Neural cell (in vitro differentiated cells): ENCODE data around the gene NOL4L. TPM values are rescaled to one million over a fixed set of nuclear protein-coding genes. Genes with fewer than 3 reads are reported as not detected.

Experiments used
- H2AFZ ChIP-seq: fragments of 200-600, 300-800 bp; sonication (generic), shearing (Covaris generic); 2 replicates; pipeline ENCODE4 v1.6.0; 2014; ENCODE audit warnings: low read depth, mild to moderate bottlenecking, antibody characterized with exemption, low read length, moderate library complexity
- H3F3A ChIP-seq: fragments of 200-600 bp; shearing (Covaris generic); 2 replicates; pipeline ENCODE4 v1.6.1; 2016; ENCODE audit warnings: mild to moderate bottlenecking, moderate library complexity, mixed read lengths, antibody characterized with exemption, low read length; ENCODE audit not compliant: insufficient read depth, poor library complexity, severe bottlenecking
- H3K27ac ChIP-seq: fragments of 200-600, 300-800 bp; sonication (generic), shearing (Covaris generic); 2 replicates; pipeline ENCODE4 v1.5.1; 2014; ENCODE audit warnings: mild to moderate bottlenecking, low read length, moderate library complexity
- H3K27me3 ChIP-seq: fragments of 300-800, 200-600 bp; sonication (generic), shearing (Covaris generic); 2 replicates; pipeline ENCODE4 v1.6.0; 2014; ENCODE audit warnings: mild to moderate bottlenecking, low read depth, low read length, moderate library complexity; ENCODE audit not compliant: insufficient read depth
- H3K36me3 ChIP-seq: fragments of 300-800, 200-600 bp; sonication (generic), shearing (Covaris generic); 2 replicates; pipeline ENCODE4 v1.5.1; 2014; ENCODE audit warnings: mild to moderate bottlenecking, antibody characterized with exemption, low read length, moderate library complexity; ENCODE audit not compliant: insufficient read depth
- H3K4me2 ChIP-seq: fragments of 300-800, 200-600 bp; sonication (generic), shearing (Covaris generic); 2 replicates; pipeline ENCODE4 v1.6.0; 2014; ENCODE audit warnings: mild to moderate bottlenecking, low read length
- H3K4me3 ChIP-seq: fragments of 300-800, 200-600 bp; sonication (generic), shearing (Covaris generic); 2 replicates; pipeline ENCODE4 v1.5.1; 2014; ENCODE audit warnings: mild to moderate bottlenecking, low read length, moderate library complexity
- H3K79me2 ChIP-seq: fragments of 200-600 bp; shearing (Covaris generic); replicated peaks from 2 replicates; pipeline ENCODE4 v1.6.0; 2014; ENCODE audit warnings: mild to moderate bottlenecking, low read length, moderate library complexity; ENCODE audit not compliant: insufficient read depth
- H3K9ac ChIP-seq: fragments of 300-800, 200-600 bp; sonication (generic), shearing (Covaris generic); 2 replicates; pipeline ENCODE4 v1.6.1; 2016; ENCODE audit warnings: mild to moderate bottlenecking, low read length, mixed read lengths
- H3K9me2 ChIP-seq: fragments of 200-600 bp; shearing (Covaris generic); 2 replicates; pipeline ENCODE4 v1.6.1; 2016; ENCODE audit warnings: mild to moderate bottlenecking, low read length, mixed read lengths; ENCODE audit not compliant: insufficient read depth
- H3K9me3 ChIP-seq: fragments of 200-600, 300-800 bp; sonication (generic), shearing (Covaris generic); 2 replicates; pipeline ENCODE4 v1.6.1; 2016; ENCODE audit warnings: mild to moderate bottlenecking, mixed run types, low read length, moderate library complexity, mixed read lengths
- H4K20me1 ChIP-seq: fragments of 200-600 bp; shearing (Covaris generic); 2 replicates; pipeline ENCODE4 v1.6.1; 2016; ENCODE audit warnings: mild to moderate bottlenecking, mixed run types; ENCODE audit not compliant: insufficient read depth
- EP300 ChIP-seq: fragments of 450-650 bp; conservative IDR thresholded peaks from 2 replicates; pipeline ENCODE4 v1.6.1; 2014; ENCODE audit warnings: antibody characterized with exemption, mild to moderate bottlenecking, moderate library complexity; ENCODE audit not compliant: poor library complexity, severe bottlenecking
- EZH2 ChIP-seq: fragments of 200-600, 300-800 bp; shearing (Covaris generic), sonication (generic); IDR thresholded peaks from 2 replicates; pipeline ENCODE4 v1.6.1; 2014; ENCODE audit warnings: antibody characterized with exemption, low read length, borderline replicate concordance, mild to moderate bottlenecking; ENCODE audit not compliant: insufficient read depth, poor library complexity, severe bottlenecking
- MXI1 ChIP-seq: fragments of 450-650 bp; conservative IDR thresholded peaks from 2 replicates; pipeline ENCODE4 v1.6.1; 2014; ENCODE audit warnings: antibody characterized with exemption, mild to moderate bottlenecking; ENCODE audit not compliant: poor library complexity, severe bottlenecking
- POLR2AphosphoS5 ChIP-seq: IDR thresholded peaks from 2 replicates; pipeline ENCODE4 v1.6.1; 2012
- RAD21 ChIP-seq: fragments of 450-650 bp; conservative IDR thresholded peaks from 2 replicates; pipeline ENCODE4 v1.6.1; 2014; ENCODE audit warnings: antibody characterized with exemption, mild to moderate bottlenecking, moderate library complexity
- SMC3 ChIP-seq: fragments of 450-650 bp; conservative IDR thresholded peaks from 2 replicates; pipeline ENCODE4 v1.6.1; 2014; ENCODE audit warnings: antibody characterized with exemption, mild to moderate bottlenecking, moderate library complexity; ENCODE audit not compliant: poor library complexity
- TAF1 ChIP-seq: IDR thresholded peaks from 2 replicates; pipeline ENCODE4 v1.6.1; 2012; ENCODE audit warnings: low read depth
- polyA plus RNA-seq: library from polyadenylated mRNA; depleted of rRNA; stranded (reverse); fragments of >200 nt; gene quantifications from 2 replicates; pipeline ENCODE4 v1.2.3, GENCODE V29; 2014
- TF ChIP-seq, protein P1 (sequence below): fragments of 450-650 bp; IDR thresholded peaks from 2 replicates; pipeline ENCODE4 v1.5.1; 2014; ENCODE audit warnings: antibody characterized with exemption, mild to moderate bottlenecking, moderate library complexity; ENCODE audit not compliant: poor library complexity, severe bottlenecking
- TF ChIP-seq, protein P2 (sequence below): IDR thresholded peaks from 2 replicates; pipeline ENCODE4 v1.6.1; 2012; ENCODE audit warnings: borderline replicate concordance

NOL4L gene
- polyA plus RNA-seq, 1 donor from 2014 or later, result 20.4 TPM

DNA sequence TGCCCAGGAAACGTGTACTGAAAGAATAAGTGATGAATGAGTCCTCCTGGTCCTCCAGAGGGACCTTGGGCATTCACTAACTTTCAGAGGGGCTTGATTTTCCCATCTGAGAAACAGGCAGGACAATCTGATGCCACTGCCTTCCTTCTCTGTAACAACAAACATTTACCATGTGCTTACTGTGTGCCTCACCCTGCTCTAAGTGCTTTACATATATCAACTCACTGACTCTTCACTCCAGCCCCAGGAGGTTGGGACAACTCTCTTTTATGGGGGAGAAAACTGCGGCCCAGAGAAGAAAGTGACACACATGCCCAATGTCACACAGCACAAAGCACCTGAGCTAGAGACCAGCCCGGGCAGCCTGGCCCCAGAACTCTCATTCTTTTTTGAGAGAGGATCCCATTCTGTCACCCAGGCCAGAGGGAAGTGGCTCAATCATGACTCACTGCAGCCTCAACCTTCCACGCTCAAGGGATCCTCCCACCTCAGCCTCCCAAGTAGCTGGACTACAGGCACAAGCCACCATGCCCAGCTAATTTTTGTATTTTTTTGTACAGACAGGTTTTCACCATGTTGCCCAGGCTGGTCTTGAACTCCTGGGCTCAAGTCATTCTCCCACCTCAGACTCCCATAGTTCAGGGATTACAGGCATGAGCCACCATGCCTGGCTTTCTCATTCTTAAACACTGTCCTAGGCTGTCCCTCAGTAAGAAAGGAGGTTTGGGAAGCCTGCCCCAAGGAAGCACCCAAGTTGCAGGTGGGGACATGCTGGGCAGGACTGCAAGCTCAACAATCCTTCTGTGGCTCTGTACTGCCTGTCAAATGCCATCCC is 38.0 kb downstream of the NOL4L start:
- Histone ChIP-seq H3K79me2 (no peaks in the 10 kb centered on the region), H3K36me3 (no peaks in the 10 kb centered on the region), H2AFZ (no peak overlapping the region), H3F3A (no peaks in the 10 kb centered on the region), H3K9me3 (no peaks in the 10 kb centered on the region), H3K27ac (no peak overlapping the region), H3K27me3 (no peaks in the 10 kb centered on the region), H3K4me3 (no peak overlapping the region), H3K9me2 (no peaks in the 10 kb centered on the region), H4K20me1 (no peaks in the 10 kb centered on the region), H3K4me2 (no peak overlapping the region), H3K9ac (no peak overlapping the region)
- TF ChIP-seq TAF1 (no peak), EP300 (no peak), POLR2AphosphoS5 (no peak), RAD21 (no peak), SMC3 (no peak)
- TF ChIP-seq, protein P1, sequence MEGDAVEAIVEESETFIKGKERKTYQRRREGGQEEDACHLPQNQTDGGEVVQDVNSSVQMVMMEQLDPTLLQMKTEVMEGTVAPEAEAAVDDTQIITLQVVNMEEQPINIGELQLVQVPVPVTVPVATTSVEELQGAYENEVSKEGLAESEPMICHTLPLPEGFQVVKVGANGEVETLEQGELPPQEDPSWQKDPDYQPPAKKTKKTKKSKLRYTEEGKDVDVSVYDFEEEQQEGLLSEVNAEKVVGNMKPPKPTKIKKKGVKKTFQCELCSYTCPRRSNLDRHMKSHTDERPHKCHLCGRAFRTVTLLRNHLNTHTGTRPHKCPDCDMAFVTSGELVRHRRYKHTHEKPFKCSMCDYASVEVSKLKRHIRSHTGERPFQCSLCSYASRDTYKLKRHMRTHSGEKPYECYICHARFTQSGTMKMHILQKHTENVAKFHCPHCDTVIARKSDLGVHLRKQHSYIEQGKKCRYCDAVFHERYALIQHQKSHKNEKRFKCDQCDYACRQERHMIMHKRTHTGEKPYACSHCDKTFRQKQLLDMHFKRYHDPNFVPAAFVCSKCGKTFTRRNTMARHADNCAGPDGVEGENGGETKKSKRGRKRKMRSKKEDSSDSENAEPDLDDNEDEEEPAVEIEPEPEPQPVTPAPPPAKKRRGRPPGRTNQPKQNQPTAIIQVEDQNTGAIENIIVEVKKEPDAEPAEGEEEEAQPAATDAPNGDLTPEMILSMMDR, result no peak

DNA sequence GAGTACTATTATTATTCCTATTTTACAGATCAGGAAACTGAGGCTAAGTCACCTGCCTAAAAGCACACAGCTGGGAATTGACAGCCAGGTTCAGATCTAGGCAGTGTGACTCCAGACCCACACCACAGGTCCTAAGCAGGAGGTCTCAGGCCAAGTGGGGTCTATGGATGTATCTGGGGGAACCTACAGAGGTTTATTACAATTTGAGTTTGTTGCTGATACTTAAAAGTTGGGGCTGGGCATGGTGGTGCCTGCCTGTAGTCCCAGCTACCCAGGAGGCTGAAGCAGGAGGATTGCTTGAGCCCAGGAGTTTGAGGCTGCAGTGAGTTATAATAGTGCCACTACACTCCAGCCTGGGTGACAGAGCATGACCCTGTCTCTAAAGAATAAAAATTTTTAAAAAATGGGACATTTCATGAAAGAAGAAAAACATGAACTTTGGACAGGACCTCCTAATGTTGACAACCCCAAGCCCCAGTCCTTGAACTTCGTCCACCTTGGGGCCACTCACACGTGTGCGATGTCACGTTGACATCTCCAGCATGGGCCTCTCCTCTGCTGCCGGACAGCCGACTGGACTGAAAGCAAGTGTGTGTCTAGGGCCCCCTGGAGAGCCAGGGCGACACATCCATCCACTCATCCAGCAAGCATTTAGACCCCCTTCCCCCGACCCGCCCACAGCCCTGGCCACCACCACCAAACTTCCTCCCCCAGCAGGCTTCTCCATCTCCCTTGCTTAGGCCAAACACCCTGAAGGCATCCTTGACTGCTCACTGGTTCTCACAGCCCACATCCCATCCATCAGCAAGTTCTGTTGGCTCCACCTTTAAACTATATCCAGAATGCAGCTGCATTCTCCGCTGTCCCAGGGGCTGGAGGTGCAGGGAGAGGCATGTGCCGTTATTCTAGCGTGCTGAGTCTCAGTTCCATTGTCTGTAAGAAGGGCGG is 40.0 kb downstream of the NOL4L start:
- H3K4me3 ChIP-seq, result no peak overlapping the region
- H3K27ac ChIP-seq, result no peak overlapping the region
- no peaks in the 10 kb centered on the region for H3K9me3 ChIP-seq
- no peak overlapping the region for H3K4me2 ChIP-seq
- H3K79me2 ChIP-seq, result peaks cover 3% of the 10 kb centered on the region
- H3F3A ChIP-seq, result no peaks in the 10 kb centered on the region
- H3K9me2 ChIP-seq, result no peaks in the 10 kb centered on the region
- TF ChIP-seq EP300 (no peak), RAD21 (no peak), MXI1 (no peak), SMC3 (no peak), EZH2 (no peak), TAF1 (no peak), POLR2AphosphoS5 (no peak)
- TF ChIP-seq, protein P1, result no peak
- TF ChIP-seq, protein P2, sequence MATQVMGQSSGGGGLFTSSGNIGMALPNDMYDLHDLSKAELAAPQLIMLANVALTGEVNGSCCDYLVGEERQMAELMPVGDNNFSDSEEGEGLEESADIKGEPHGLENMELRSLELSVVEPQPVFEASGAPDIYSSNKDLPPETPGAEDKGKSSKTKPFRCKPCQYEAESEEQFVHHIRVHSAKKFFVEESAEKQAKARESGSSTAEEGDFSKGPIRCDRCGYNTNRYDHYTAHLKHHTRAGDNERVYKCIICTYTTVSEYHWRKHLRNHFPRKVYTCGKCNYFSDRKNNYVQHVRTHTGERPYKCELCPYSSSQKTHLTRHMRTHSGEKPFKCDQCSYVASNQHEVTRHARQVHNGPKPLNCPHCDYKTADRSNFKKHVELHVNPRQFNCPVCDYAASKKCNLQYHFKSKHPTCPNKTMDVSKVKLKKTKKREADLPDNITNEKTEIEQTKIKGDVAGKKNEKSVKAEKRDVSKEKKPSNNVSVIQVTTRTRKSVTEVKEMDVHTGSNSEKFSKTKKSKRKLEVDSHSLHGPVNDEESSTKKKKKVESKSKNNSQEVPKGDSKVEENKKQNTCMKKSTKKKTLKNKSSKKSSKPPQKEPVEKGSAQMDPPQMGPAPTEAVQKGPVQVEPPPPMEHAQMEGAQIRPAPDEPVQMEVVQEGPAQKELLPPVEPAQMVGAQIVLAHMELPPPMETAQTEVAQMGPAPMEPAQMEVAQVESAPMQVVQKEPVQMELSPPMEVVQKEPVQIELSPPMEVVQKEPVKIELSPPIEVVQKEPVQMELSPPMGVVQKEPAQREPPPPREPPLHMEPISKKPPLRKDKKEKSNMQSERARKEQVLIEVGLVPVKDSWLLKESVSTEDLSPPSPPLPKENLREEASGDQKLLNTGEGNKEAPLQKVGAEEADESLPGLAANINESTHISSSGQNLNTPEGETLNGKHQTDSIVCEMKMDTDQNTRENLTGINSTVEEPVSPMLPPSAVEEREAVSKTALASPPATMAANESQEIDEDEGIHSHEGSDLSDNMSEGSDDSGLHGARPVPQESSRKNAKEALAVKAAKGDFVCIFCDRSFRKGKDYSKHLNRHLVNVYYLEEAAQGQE, result no peak
- no peaks in the 10 kb centered on the region for H4K20me1 ChIP-seq
- H2AFZ ChIP-seq, result no peak overlapping the region
- no peaks in the 10 kb centered on the region for H3K36me3 ChIP-seq
- no peaks in the 10 kb centered on the region for H3K27me3 ChIP-seq
- H3K9ac ChIP-seq, result no peak overlapping the region
